NOMO-1 treated with dmso at 0.1 percent for 144 hours (cell line): ENCODE data around the gene NPM3.

ENCODE experiments used
- DNase-seq: peaks from one replicate; lab custom pipeline; 2025; ENCODE audit not compliant: unreplicated experiment; lab: John Stamatoyannopoulos, UW

Gene NPM3

GRCh38 chr10:101760510-101760909, 22.7 kb downstream of the NPM3 start:
- DNase-seq = no peak

- DNase-seq = no peak
Measured at GRCh38 chr10:101759309-101760247, 23.7 kb downstream of the NPM3 start.

GRCh38 chr10:101758858-101759257, 24.4 kb downstream of the NPM3 start:
- no peak for DNase-seq

- no peak for DNase-seq
Measured at GRCh38 chr10:101752241-101752640, 31.0 kb downstream of the NPM3 start.

GRCh38 chr10:101749047-101750016, 33.9 kb downstream of the NPM3 start:
- no peak for DNase-seq

- DNase-seq = no peak
Measured at GRCh38 chr10:101748496-101748895, 34.8 kb downstream of the NPM3 start.

GRCh38 chr10:101745074-101745696, 38.1 kb downstream of the NPM3 start:
- DNase-seq = no peak

- DNase-seq = no peak
Measured at GRCh38 chr10:101744267-101744666, 39.0 kb downstream of the NPM3 start.

GRCh38 chr10:101741938-101742337, 41.3 kb downstream of the NPM3 start:
- DNase-seq = no peak

GRCh38 chr10:101736666-101737065, 46.6 kb downstream of the NPM3 start:
- no peak for DNase-seq

GRCh38 chr10:101732096-101732495, 51.1 kb downstream of the NPM3 start:
- no peak for DNase-seq
